Progenitor cell of endocrine pancreas (in vitro differentiated cells): ENCODE data around the gene PRAC1. TPM values are rescaled to one million over a fixed set of nuclear protein-coding genes. Genes with fewer than 3 reads are reported as not detected.

Experiments used
- DNase-seq: peaks from one replicate; pipeline ENCODE4 v3.0.0; 2021; ENCODE audit warnings: low spot score; ENCODE audit not compliant: unreplicated experiment
- H3K27ac Mint-ChIP-seq: 2 replicates; pipeline ENCODE4 v1.8.0; 2021; ENCODE audit warnings: mild to moderate bottlenecking, moderate library complexity, mixed read lengths
- H3K27me3 Mint-ChIP-seq: 2 replicates; pipeline ENCODE4 v1.8.0; 2021; ENCODE audit warnings: mixed read lengths
- H3K36me3 Mint-ChIP-seq: 2 replicates; pipeline ENCODE4 v1.8.0; 2022; ENCODE audit warnings: mixed read lengths; ENCODE audit not compliant: insufficient read depth
- H3K4me1 Mint-ChIP-seq: 2 replicates; pipeline ENCODE4 v1.8.0; 2021; ENCODE audit warnings: low read depth, mixed read lengths
- H3K4me3 Mint-ChIP-seq: 2 replicates; pipeline ENCODE4 v1.8.0; 2021; ENCODE audit warnings: low read depth, mild to moderate bottlenecking, moderate library complexity, mixed read lengths
- H3K9me3 Mint-ChIP-seq: 2 replicates; pipeline ENCODE4 v1.8.0; 2021; ENCODE audit warnings: low read depth, mixed read lengths
- long read RNA-seq: library from polyadenylated mRNA; unstranded; transcript quantifications from one replicate; pipeline ENCODE4 v2.0.0, GENCODE V29; 2020
- total RNA-seq: library from RNA; stranded (reverse); gene quantifications from 2 replicates; pipeline ENCODE4 v1.2.1, GENCODE V29; 2021
- TF ChIP-seq, protein P1 (sequence below): fragments of 200-600 bp; sonication (generic); IDR thresholded peaks from one replicate; pipeline ENCODE4 v1.5.0; 2021; ENCODE audit warnings: antibody characterized with exemption, mild to moderate bottlenecking; ENCODE audit not compliant: unreplicated experiment

PRAC1 gene
- total RNA-seq: not detected in 2 replicates
- long read RNA-seq: 0 reads

- H3K9me3 Mint-ChIP-seq: no peaks in the 10 kb centered on the region
- peaks cover 100% of the 10 kb centered on the region for H3K27me3 Mint-ChIP-seq
- TF ChIP-seq, protein P1, sequence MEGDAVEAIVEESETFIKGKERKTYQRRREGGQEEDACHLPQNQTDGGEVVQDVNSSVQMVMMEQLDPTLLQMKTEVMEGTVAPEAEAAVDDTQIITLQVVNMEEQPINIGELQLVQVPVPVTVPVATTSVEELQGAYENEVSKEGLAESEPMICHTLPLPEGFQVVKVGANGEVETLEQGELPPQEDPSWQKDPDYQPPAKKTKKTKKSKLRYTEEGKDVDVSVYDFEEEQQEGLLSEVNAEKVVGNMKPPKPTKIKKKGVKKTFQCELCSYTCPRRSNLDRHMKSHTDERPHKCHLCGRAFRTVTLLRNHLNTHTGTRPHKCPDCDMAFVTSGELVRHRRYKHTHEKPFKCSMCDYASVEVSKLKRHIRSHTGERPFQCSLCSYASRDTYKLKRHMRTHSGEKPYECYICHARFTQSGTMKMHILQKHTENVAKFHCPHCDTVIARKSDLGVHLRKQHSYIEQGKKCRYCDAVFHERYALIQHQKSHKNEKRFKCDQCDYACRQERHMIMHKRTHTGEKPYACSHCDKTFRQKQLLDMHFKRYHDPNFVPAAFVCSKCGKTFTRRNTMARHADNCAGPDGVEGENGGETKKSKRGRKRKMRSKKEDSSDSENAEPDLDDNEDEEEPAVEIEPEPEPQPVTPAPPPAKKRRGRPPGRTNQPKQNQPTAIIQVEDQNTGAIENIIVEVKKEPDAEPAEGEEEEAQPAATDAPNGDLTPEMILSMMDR: no peak
- H3K4me1 Mint-ChIP-seq: peaks cover 4% of the 10 kb centered on the region
- H3K4me3 Mint-ChIP-seq: no peak within 1 kb of the TSS
- H3K36me3 Mint-ChIP-seq: no peaks in the 10 kb centered on the region
- no peak for DNase-seq
- H3K27ac Mint-ChIP-seq: no peak within 1 kb of the TSS
These were observed at the start of gene PRAC1 for GRCh38 chr17:48722201-48722907. Gene PRAC1, minus strand, starts transcription at chr17:48722518. Its CDS starts 126 bp downstream, at chr17:48722392.

DNA sequence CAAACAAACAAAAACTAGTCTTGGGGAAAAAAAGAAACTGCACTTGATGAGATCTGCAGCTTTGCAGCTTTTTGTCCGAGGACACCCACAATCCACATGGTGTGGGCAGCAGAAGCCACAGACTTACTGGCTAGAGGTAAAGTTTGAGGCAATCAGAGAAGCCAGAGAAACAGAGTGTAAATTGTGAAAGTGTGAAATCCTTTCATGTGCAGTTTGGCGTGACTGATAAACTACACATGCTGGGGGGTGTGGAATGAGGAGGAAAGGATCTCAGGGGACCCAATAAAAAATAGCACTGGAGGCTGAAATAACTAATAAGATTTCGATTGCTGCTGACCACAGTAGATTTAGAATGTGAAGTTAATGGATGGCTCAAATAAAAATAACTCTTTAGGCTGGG, 48.6 kb upstream of the PRAC1 start:
- Mint-ChIP-seq H3K27ac (no peak overlapping the region), H3K4me1 (no peaks in the 10 kb centered on the region), H3K27me3 (peaks cover 22% of the 10 kb centered on the region), H3K36me3 (peaks cover 2% of the 10 kb centered on the region), H3K4me3 (no peak overlapping the region), H3K9me3 (peaks cover 3% of the 10 kb centered on the region)
- TF ChIP-seq, protein P1: no peak
- no peak for DNase-seq

GRCh38 chr17:48769009-48769675, 46.8 kb upstream of the PRAC1 start:
- Mint-ChIP-seq H3K36me3 (no peaks in the 10 kb centered on the region), H3K27ac (no peak overlapping the region), H3K9me3 (no peaks in the 10 kb centered on the region), H3K27me3 (peaks cover 35% of the 10 kb centered on the region), H3K4me3 (no peak overlapping the region), H3K4me1 (no peaks in the 10 kb centered on the region)
- TF ChIP-seq, protein P1: no peak
- no peak for DNase-seq

DNA sequence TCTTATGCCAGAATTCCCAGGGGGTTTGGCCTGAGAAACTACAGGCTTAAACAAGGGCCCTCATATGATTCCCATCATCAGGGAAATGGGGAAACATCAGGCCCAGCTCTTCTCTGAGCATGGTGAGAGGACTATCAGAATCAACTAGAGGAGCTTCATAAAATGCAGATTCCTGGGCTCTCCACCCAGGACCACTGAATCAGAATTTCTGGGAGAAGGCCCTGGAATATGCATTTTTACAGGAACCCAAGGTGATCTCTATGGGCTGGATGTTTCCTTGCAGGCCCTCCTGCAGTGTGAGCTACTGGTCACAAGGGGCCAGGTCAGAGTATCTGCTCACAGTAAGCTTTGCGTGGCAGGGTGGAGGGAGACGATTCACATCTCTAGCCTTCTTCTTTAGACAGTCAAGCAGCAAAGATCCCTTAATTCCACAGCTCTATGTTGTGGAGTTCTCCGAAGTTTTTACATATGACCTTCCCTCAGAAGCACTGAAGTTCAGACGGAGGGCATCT, 45.0 kb upstream of the PRAC1 start:
- no peaks in the 10 kb centered on the region for H3K4me1 Mint-ChIP-seq

DNA sequence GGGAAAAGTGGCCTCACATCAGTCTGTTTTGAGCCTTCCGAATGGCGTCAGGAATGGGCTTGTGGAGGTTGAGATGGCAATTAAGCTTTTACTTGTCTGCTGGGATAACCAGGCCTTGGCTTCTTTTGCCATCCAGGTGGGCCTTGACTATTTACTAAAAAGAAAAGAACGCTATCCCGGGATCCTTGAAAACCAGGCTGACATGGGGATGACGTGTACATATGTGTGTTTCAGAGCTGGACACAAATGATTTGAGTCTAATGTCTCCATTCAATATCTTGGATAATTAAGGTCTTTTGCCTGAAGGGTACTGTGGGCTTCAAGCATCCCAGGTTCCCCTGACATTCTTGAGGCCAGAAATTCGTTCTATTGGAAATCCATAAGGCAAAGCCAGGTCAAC, 38.8 kb upstream of the PRAC1 start:
- Mint-ChIP-seq H3K36me3 (no peaks in the 10 kb centered on the region), H3K27ac (no peak overlapping the region), H3K4me1 (no peaks in the 10 kb centered on the region), H3K9me3 (no peaks in the 10 kb centered on the region), H3K4me3 (no peak overlapping the region), H3K27me3 (peaks cover 79% of the 10 kb centered on the region)
- DNase-seq: no peak
- TF ChIP-seq, protein P1: no peak

More for the DNA sequence above, 45.0 kb upstream of the PRAC1 start:
- H3K27ac Mint-ChIP-seq: no peak overlapping the region
- H3K4me3 Mint-ChIP-seq: no peak overlapping the region
- TF ChIP-seq, protein P1: no peak
- H3K9me3 Mint-ChIP-seq: no peaks in the 10 kb centered on the region
- H3K36me3 Mint-ChIP-seq: no peaks in the 10 kb centered on the region
- no peak for DNase-seq
- H3K27me3 Mint-ChIP-seq: peaks cover 53% of the 10 kb centered on the region
